NCI-H2081 treated with DMSO at 0.1 percent for 48 hours (cell line): ENCODE results near the gene ECPAS.
"Not testable (repeated sequence)": the region's sequence is repeated elsewhere in the genome, so short reads cannot be mapped to it uniquely, and the experiment has no call there.

Source experiments
- DNase-seq: peaks from one replicate; lab custom pipeline; 2025; lab: John Stamatoyannopoulos, UW

ECPAS gene

DNA sequence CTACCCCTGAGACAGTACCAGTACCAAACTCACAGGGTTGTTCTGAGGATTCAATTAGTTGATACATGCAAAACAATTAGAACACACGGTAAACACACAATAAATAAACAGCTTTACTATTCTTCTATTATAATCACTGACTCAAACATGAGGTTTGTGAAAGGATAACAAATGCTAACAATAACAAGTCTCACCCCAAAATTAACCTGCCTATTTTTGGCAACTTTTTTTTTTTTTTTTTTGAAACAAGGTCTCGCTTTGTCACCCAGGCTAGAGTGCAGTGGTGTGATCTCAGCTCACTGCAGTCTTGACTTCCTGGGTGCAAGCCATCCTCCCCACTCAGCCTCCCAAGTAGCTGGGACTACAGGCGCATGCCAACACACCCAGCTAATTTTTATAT lies 6.5 kb downstream of the ECPAS start:
- DNase-seq: no peak

DNA sequence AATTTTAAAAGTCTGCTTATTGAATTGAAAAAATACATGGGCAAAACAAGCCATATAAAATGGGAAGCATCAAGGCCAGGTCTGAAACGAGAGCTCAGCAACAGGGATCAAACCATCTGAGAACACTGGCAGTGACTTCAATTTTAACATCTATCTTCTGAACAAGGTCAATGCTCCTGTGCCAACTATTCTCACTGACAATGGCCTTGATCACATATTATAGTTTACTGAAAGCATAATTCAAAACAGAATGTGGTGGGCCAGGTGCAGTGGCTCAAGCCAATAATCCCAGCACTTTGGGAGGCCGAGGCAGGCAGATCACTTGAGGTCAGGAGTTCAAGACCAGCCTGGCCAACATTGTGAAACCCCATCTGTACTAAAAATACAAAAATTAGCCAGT lies 9.0 kb downstream of the ECPAS start:
- no peak for DNase-seq

DNA sequence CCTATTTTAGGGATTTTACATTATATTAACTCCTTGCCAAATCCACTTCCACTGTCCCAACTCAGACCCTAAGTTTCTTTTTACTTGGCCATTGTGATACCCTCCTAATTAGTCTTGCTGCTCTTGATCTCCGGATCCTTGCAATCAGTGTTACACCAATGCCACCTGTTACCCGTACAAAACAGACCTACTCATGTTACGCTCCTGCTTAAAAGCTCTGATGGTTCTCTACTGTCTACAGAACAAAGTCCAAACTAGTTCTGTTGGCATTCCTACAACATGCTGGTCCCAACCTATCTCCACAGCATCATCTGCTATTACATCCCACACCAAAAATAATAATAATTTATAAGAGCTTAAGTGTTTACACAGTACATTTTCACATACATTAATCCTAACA lies 9.8 kb downstream of the ECPAS start:
- DNase-seq: no peak

DNA sequence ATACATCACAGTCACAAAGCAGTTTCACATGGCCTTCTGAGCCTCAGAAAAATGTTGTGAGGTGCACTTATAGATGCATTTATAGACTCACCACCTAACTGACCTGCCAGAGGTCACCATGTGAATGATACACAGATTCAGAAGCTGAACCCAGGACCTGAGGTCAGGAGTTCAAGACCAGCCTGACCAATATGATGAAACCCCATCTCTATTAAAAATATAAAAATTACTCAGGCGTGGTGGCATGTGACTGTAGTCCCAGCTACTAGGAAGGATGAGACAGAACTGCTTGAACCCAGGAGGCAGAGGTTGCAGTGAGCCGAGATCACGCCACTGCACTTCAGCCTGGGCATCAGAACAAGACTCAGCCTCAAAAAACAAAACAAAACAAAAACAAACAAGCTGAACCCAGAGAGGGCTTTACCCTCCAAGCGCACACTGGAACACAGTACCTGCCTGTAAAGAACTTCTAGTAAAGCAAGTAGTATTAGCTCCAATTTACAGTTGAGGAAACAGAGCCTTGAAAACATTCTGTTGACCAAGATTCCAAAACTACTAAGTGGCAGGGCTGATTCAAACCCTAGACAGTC lies 16.3 kb downstream of the ECPAS start:
- DNase-seq: no peak

DNA sequence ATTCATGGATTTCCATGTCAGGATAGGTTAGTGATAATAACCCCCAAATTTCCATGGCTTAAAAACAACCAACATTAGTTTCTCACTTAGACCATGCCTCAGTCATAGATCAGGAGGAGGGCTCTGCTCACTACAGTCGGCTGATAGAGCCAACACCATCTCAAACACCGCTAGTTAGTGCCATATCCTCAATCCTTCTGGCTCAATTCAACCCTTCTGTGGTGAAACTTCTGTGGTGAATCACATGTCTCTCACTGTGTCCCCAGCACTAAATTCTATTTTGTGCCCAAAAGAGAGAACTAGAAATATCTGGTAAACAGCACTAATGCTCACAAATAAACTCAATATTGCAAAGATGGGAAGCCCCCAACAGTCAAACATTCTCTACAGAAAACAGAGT lies 21.1 kb downstream of the ECPAS start:
- no peak for DNase-seq

DNA sequence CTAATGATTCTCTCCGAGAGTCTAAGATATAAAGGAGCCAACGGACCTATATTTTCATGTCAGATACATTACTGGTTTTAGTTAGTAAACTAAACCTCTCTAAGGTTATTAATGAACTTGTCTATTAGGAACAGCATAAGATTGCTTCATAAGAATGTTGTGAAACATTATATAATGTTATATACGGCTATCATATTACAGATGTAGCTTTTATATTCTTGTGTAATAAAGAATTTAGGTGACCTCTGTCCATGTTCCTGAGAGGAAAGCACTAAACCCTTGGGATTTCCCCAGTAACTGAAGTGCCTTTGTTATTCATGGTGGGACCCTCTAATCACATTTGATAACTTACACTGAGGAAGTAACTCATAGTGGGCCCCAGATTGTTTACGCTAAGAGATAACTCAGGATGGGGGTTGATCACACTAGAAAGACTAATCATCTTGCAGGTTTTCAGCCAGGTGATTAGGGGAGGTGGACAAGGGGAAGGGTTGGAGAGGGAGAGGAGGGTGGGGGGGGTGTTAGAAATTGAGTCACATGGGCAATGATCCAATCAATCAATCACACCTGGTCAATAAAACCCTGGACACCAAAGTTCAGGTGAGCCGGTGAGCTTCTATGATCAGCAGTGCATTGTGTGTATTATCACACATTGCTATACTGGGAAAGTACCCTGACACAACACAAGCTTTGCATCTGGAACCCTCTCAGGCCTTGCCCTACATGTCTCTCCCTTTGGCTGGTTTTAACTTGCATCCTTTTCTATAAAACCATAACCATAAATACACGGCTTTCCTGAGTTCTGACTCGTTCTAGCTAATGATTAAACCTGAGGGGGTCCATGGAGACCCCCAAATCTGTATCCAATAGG lies 25.8 kb downstream of the ECPAS start:
- no peak for DNase-seq

DNA sequence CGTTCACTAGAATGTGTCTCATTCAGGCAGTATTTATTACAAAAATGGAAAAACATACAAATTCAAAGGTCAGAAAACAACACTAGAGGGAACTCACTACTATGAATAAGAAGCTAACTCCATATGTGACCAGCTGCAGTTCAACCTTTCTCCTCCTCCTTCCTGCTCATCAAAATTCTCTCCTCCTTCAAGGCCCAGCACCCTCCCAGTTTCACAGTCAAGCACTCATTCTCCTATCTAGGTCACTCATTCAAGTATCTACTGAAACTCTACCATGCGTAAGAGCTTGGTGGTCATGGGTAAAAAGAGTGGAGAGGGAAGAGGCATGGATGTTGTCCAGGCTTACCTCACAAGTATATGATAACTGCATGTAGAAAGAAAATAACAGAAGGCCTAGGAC lies 27.7 kb downstream of the ECPAS start:
- DNase-seq: no peak

DNA sequence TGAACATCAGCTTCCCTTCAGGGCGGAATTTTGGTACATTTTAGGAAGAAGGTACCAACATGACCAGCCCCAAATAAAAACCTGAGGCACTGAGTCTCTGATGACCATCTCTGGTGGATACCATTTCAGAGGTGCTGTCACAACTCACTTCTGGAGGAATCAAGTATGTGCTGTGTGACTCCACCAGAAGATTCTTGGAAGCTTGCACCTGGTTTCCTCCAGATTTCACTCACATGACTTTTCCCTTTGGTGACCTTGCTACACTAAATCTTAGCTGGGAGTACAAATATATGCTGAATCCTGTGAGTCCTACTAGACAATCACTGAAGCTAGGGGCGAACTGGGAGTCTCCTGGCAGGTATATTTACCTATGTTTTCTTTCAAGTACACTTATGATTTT lies 28.5 kb downstream of the ECPAS start:
- no peak for DNase-seq

DNA sequence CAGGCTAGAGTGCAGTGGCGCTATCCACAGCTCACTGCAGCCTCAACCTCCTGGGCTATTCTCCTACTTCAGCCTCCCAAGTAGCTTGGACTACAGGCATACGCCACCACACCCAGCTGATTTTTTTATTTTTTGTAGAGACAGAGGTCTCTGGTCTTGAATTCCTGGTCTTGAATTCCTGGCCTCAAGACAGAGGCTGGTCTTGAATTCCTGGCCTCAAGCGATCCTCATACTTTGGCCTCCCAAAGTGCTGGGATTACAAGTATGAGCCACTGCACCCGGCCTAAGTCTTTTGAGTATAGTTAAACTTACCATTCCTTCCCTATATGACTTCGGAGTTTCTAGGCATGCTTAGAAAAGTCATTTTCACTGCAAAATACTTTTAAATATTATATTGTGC lies 29.4 kb downstream of the ECPAS start:
- no peak for DNase-seq

DNA sequence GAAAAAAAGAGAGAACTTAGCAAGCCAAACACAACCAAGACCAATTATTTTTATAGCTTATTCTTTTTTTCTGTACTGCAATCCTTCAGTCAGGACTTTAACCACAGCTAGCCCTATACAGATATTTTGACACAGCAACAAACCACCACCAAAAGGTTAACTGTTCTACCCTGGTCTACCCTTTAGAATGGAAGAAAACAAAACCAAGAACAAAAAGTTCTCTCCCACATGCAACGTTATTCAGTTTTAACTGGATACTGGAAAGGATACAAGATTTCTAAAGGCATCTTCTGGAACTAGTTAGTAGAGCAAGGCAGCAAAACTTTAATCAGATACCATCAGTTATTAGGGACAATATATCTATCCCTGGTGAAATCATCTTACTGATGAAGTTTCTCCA lies 32.6 kb downstream of the ECPAS start:
- DNase-seq: no peak

DNA sequence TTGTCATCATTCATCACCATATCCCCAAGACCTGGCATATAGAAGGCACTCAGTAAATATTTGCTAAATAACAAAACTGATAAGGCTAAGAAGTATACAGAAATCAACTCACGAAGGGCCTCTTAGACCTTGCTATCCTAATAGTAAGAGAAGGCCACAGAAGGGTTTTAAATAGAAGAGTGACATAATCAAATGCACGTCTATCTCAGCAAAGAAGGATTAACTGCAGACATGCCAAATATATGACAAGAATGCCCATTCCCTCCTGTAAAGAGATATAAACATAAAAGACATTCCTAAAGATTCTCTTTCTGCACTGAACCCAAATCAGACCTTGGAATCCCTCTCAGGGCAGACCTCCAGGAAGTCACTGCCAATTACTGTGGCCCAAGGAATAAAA lies 34.1 kb downstream of the ECPAS start:
- DNase-seq: no peak

DNA sequence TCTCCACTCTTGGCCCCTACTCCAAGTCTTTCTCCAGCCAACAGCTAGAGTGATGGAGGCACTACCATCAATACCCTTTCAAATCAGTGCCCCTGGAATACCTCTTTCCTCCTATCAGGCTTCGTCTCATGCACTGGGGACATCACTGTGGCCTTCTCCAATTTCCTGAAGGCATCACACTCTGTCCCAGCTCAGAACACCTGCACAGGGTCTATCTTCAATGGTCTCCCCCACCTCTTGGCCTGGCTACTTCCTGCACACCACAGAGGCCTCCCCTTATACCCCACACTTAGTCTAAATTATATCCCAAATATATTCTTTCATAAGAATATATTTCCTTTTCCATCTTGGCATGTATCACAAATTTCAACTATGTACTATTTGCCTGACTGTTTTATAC lies 34.5 kb downstream of the ECPAS start:
- DNase-seq: no peak

DNA sequence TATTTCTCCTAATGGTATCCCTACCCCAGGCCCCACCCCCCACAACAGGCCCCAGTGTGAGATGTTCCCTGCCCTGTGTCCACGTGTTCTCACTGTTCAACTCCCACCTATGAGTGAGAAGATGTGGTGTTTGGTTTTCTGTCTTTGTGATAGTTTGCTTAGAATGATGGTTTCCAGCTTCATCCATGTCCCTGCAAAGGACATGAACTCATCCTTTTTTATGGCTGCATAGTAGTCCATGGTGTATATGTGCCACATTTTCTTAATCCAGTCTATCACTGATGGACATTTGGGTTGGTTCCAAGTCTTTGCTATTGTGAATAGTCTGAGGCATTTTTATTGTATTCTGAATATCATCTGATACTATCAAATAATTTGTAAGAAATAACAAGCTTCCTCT lies 38.4 kb downstream of the ECPAS start:
- DNase-seq: not testable (repeated sequence)

DNA sequence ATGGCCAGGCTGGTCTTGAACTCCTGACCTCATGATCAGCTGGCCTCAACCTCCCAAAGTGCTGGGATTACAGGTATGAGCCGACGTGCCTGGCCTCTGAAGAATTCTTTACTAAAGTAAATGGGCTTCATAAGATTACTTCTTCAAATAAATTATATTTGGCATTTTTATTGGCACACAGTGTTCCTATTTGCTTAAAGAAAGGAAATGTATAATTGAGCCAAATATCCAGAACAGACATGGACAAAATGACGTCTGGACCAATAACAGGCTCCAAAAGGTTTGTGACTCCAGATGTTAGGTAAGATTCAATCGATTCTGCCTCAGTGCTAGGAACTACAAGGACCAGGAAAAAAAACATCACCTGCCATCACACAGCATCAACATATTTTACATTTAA lies 40.7 kb downstream of the ECPAS start:
- DNase-seq: no peak

DNA sequence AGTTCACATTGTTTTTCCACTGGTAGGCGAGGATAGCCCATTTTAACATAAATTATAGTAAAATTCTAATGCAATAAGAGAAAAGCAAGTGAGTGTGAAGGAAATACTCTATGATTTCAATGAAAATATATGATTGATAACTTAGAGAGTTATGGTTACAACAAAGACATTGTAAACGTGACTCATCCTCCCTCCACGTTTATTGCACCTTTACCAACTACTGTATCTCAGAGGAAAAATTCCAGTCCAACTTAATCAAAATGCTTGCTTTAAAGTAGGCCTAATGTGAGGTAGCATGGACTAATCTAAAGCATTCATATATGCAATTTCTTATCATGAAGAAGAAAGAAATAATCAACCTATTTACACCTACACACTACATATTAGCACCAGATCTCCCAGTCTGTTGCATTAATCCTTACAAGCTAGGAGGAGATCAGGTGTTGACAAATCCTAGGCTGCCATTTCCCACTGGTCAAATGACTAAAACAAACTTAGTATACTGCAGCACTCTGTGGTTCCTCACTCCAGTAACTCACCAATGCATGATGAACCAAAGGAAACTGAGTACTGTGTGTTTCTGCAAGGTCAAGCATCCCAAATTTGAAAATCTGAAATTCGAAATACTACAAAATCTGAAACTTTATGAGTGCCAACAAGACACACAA lies 41.7 kb downstream of the ECPAS start:
- DNase-seq: no peak

DNA sequence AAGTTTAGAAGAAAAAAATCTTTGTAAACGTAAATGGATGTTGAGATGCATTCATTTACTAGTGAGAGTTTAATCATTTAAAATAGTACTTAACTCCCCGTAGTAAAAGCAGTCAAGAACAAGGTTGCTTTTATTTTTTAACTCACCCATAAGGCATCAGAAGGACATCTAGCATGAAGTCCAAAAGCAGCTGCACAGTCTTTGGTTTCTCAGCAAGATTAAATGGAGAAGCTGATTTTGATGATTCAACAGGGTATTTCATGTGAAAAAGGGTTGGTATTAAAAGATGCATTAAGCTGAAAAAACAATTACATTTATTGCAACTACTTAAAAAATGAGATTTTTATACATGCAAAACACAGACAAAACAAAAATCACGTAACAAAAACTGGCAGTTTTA lies 44.0 kb downstream of the ECPAS start:
- no peak for DNase-seq

DNA sequence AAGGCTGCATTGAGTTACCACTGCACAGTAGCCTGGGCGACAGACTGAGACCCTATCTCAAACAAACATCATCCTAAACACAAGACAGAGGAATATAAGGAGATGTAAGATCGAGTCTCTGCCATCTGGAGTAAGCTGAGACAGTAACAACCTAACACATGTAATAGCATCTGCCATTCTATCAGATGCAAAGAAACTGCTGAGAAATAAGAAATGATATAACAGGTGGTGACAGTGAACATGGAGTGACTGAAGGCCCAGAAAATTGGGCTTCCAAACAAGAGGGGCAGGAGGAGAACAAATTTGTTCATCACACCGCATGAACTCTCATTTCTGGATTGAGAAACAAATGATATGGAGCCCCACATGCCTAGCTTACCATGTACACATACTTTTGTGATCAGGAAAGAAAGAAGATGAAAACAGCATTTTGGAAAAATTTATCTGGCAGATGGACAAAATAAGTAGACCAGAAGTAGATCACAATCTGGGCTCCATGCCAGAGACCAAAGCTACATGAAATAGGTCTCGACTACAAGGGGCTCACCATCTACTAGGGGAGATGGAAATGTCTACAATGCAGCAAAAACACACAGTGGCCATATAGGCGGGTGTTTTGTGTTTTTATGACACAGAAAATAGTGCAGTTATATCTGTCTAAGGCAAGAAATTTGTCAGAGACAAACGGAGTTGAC lies 45.5 kb downstream of the ECPAS start:
- no peak for DNase-seq

DNA sequence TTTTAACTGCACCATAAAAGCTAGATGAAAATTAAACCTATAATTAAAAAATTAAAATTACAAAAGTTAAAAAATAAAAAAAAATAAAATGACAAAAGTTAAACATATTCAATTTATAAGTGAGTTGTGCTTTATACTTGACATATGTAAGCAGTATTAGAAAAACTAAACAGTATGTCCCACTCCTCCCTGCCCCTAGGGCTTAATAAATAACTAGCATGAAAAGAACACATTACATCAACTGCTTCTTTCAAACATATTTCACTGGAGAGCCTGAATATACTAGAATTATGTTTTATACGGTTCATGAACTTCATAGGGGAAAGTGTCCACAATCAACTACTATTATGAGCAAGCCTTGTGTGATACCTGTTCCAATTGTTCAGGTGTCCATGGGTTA lies 47.6 kb downstream of the ECPAS start:
- DNase-seq: no peak

DNA sequence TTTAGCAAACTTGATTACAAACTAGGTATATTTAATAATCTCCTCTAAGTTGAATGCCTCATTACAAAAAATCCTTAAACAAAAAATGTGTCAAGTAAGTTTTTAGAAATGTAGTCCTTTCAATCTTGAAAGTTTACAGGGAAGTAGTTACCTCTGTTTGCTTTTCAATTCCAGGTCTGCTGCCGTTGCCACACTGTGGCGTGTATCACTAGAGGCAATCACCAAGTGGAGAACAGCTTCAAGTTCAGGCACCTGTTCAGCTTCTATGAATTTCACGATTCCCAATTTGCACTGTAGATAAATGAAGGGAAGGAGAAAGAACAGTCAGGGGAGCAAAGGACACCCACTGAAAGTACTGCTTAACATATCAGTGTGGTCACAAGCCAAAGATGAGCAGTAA lies 51.1 kb downstream of the ECPAS start:
- DNase-seq: no peak

DNA sequence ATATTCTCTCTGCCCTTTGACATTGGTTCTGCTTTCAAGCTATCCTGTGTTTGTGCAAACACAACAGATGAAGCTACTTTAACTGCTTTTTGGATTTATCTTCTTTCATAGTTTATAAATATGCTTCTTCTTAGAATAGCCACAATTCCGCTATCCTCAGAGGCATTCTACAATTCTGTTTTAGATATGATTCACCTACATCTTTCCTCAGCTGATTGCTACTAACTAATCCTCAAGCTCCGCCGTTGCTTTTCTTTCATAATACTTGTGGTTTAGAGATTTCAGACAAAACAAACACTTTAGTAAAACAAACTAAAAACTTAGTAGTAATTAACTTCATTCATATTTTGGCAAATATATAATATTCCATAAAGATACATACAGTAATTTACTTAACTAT lies 52.5 kb downstream of the ECPAS start:
- DNase-seq: no peak

DNA sequence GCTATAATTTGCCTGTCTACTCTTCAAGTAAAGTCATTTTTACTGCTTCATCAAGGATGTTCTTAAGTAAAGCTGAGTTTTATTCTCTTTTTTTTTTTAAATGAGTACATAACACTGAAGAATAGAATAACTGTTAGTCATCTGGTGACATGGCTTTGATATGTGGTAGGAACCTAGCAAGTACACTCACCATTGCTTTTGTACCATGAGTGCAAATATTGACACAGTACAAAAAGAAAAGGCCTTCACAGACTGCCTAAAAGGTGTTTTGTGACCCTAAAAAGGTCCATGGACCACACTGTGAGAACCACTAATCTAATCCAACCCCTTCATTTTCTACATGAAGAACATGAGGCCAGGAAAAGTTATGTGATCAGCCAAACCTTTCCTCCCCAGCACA lies 55.0 kb downstream of the ECPAS start:
- DNase-seq: no peak

DNA sequence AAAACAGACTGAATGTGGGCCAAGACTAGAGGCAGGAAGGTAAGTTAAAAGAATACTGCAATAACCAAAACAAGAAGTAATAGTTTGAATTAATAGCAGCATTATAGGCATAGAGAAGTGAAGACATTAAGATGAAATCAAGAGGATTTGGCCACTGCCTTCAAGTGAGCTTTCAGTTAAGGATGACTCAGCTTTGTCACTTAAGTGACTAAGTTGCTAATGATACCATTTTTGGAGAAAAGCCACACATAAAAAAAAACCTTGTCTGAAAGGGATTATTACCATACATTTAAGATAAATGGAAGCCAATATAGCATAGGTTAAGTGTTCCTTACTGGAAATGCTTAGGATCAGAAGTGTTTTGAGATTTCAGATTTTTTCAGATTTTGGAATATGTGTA lies 57.0 kb downstream of the ECPAS start:
- no peak for DNase-seq

DNA sequence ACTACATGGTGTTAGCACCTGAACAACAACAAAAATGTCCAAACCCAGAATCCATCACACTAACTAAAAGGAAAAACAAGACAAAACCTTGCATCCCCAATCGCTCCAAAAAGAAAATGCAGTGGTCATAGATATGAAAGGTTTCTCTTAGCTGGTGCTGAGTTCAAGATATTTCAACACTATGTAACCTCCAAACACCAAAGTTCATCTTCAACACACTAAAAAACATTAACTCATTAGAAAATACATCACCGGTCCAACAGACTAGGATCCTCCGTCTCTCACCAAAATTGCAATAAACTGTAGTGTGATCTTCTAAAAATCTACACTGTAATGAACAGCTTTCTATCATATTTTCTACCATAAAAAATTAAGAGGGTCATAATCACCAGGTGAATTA lies 60.8 kb downstream of the ECPAS start:
- no peak for DNase-seq
